IMR-90 (cell line): ENCODE measurements around the gene EFNB2. TPM values are rescaled to one million over a fixed set of nuclear protein-coding genes. Genes with fewer than 3 reads are reported as not detected.

Source experiments
- ATAC-seq: fragments of 200-7000 bp; cut with Tn5 transposase; 2 replicates; pipeline ENCODE4 v1.9.1; 2020; ENCODE audit warnings: low read depth, mild to moderate bottlenecking, moderate library complexity
- BruUV-seq: library from RNA; stranded (reverse); fragments of 400-500 nt; replicated peaks from 2 replicates; lab custom pipeline; 2021; lab: Mats Ljungman, UMichigan
- CTCF ChIA-PET: fragments of 300-600 bp; formaldehyde crosslinking; extraction: SDS; loops from one replicate; lab custom pipeline; 2021; ENCODE audit warnings: antibody characterized with exemption; lab: Yijun Ruan, JAX
- POLR2A ChIA-PET: fragments of 300-600 bp; sonication (Branson Sonifier 250); formaldehyde crosslinking; loops from one replicate; lab custom pipeline; 2022; ENCODE audit warnings: antibody characterized with exemption; ENCODE audit not compliant: unreplicated experiment; lab: Charles Lee
- DNase-seq: peaks from one replicate; pipeline ENCODE4 v3.0.0; 2013
- H2AFZ ChIP-seq: replicated peaks from 2 replicates; pipeline ENCODE3; 2013; ENCODE audit warnings: low read length, mild to moderate bottlenecking; ENCODE audit not compliant: poor library complexity
- H2AK5ac ChIP-seq: 2 replicates; pipeline ENCODE4 v1.6.1; 2013; ENCODE audit warnings: low read depth, low read length, inconsistent platforms
- H2AK9ac ChIP-seq: replicated peaks from 2 replicates; pipeline ENCODE3; 2013; ENCODE audit warnings: mild to moderate bottlenecking, low read depth, low read length, moderate library complexity; ENCODE audit not compliant: poor library complexity
- H2BK120ac ChIP-seq: 2 replicates; pipeline ENCODE4 v1.6.1; 2013; ENCODE audit warnings: low read depth, low read length, inconsistent platforms
- H2BK15ac ChIP-seq: 3 replicates; pipeline ENCODE4 v1.6.1; 2013; ENCODE audit warnings: low read depth, low read length, inconsistent platforms
- H2BK20ac ChIP-seq: 2 replicates; pipeline ENCODE4 v1.6.1; 2013; ENCODE audit warnings: low read depth, mild to moderate bottlenecking, inconsistent platforms, low read length, moderate library complexity
- H2BK5ac ChIP-seq: 2 replicates; pipeline ENCODE4 v1.6.1; 2013; ENCODE audit warnings: mild to moderate bottlenecking, low read depth, low read length, inconsistent platforms; ENCODE audit not compliant: poor library complexity, severe bottlenecking
- H3K14ac ChIP-seq: replicated peaks from 2 replicates; pipeline ENCODE4 v1.6.1; 2013; ENCODE audit warnings: low read depth, low read length, inconsistent platforms
- H3K18ac ChIP-seq: 2 replicates; pipeline ENCODE4 v1.6.1; 2013; ENCODE audit warnings: low read depth, low read length, control low read depth
- H3K23ac ChIP-seq: 2 replicates; pipeline ENCODE4 v1.6.1; 2013; ENCODE audit warnings: low read depth, low read length, inconsistent platforms
- H3K27ac ChIP-seq: 2 replicates; pipeline ENCODE4 v1.5.1; 2013; ENCODE audit warnings: mild to moderate bottlenecking, control low read depth, low read length; ENCODE audit not compliant: insufficient read depth
- H3K27me3 ChIP-seq: 2 replicates; pipeline ENCODE4 v1.6.1; 2013; ENCODE audit warnings: low read length; ENCODE audit not compliant: control insufficient read depth, insufficient read depth
- H3K36me3 ChIP-seq: 2 replicates; pipeline ENCODE4 v1.6.1; 2013; ENCODE audit warnings: low read length, mixed read lengths; ENCODE audit not compliant: control insufficient read depth, insufficient read depth
- H3K4ac ChIP-seq: 2 replicates; pipeline ENCODE4 v1.6.1; 2013; ENCODE audit warnings: low read depth, low read length, inconsistent platforms
- H3K4me1 ChIP-seq: 2 replicates; pipeline ENCODE4 v1.6.1; 2013; ENCODE audit warnings: low read length, mixed read lengths; ENCODE audit not compliant: control insufficient read depth, insufficient read depth
- H3K4me2 ChIP-seq: 2 replicates; pipeline ENCODE4 v1.6.1; 2013; ENCODE audit warnings: low read depth, mild to moderate bottlenecking, control low read depth, low read length, moderate library complexity
- H3K4me3 ChIP-seq: 2 replicates; pipeline ENCODE4 v1.5.1; 2013; ENCODE audit warnings: low read depth, mild to moderate bottlenecking, control low read depth, low read length, moderate library complexity; ENCODE audit not compliant: insufficient read depth
- H3K56ac ChIP-seq: 2 replicates; pipeline ENCODE4 v1.6.1; 2013; ENCODE audit warnings: low read length, inconsistent platforms; ENCODE audit not compliant: insufficient read depth; ENCODE audit errors: extremely low read depth
- H3K79me1 ChIP-seq, 2 experiments: 2 replicates each; pipeline ENCODE4 v1.6.1; 2013; ENCODE audit warnings: low read length in 2 of 2, inconsistent platforms in 1 of 2, low read depth in 1 of 2
- H3K9ac ChIP-seq: 2 replicates; pipeline ENCODE4 v1.6.1; 2013; ENCODE audit warnings: low read depth, low read length, control low read depth
- H3K9me1 ChIP-seq: 2 replicates; pipeline ENCODE4 v1.6.1; 2013; ENCODE audit warnings: low read length, inconsistent platforms; ENCODE audit not compliant: insufficient read depth
- H3K9me3 ChIP-seq: 2 replicates; pipeline ENCODE4 v1.6.1; 2013; ENCODE audit warnings: low read length; ENCODE audit not compliant: control insufficient read depth, insufficient read depth
- H4K20me1 ChIP-seq: 2 replicates; pipeline ENCODE4 v1.6.1; 2013; ENCODE audit warnings: low read length, inconsistent platforms; ENCODE audit not compliant: insufficient read depth
- H4K5ac ChIP-seq: 2 replicates; pipeline ENCODE4 v1.6.1; 2013; ENCODE audit warnings: mild to moderate bottlenecking, low read depth, low read length, control low read depth
- H4K8ac ChIP-seq, 2 experiments: 2 replicates each; pipeline ENCODE4 v1.6.1; 2013; ENCODE audit warnings: low read depth in 2 of 2, low read length in 2 of 2, control low read depth in 1 of 2, inconsistent platforms in 1 of 2
- H4K91ac ChIP-seq: 2 replicates; pipeline ENCODE4 v1.6.1; 2013; ENCODE audit warnings: low read depth, low read length, inconsistent platforms; ENCODE audit not compliant: insufficient read depth
- BHLHE40 ChIP-seq: fragments of 150-350 bp; IDR thresholded peaks from 2 replicates; pipeline ENCODE4 v1.6.1; 2016; ENCODE audit warnings: mild to moderate bottlenecking, low read depth, low read length
- CEBPB ChIP-seq: IDR thresholded peaks from 2 replicates; pipeline ENCODE4 v1.6.1; 2012; ENCODE audit warnings: low read depth, low read length, improper control_type of control experiment
- MAFK ChIP-seq: IDR thresholded peaks from 2 replicates; pipeline ENCODE4 v1.6.1; 2012; ENCODE audit warnings: low read depth, low read length, improper control_type of control experiment
- MXI1 ChIP-seq: IDR thresholded peaks from 2 replicates; pipeline ENCODE4 v1.6.1; 2012; ENCODE audit warnings: low read depth, mild to moderate bottlenecking, low read length, moderate library complexity, borderline replicate concordance
- NFE2L2 ChIP-seq: fragments of 150-350 bp; IDR thresholded peaks from 2 replicates; pipeline ENCODE4 v1.6.1; 2016; ENCODE audit warnings: low read depth, mild to moderate bottlenecking, low read length
- RFX5 ChIP-seq: IDR thresholded peaks from 2 replicates; pipeline ENCODE4 v1.8.0; 2012; ENCODE audit warnings: low read depth, mild to moderate bottlenecking, low read length, moderate library complexity
- WGBS, 2 experiments: methylation state at CpG; one replicate each; pipeline versions ENCODE4 v1.1.5 to v1.1.7; 2013; ENCODE audit warnings: missing lambda C conversion rate in 2 of 2; ENCODE audit not compliant: insufficient read length in 1 of 2; ENCODE audit errors: extremely low coverage in 2 of 2; 5-methylcytosine and 5-hydroxymethylcytosine counted together
- dilution Hi-C: fragments of 300-500 bp; cut with HindIII; formaldehyde crosslinking; loops from one replicate; pipeline ENCODE4 v1.14.3; 2018; ENCODE audit warnings: low sequenced_read_pairs; ENCODE audit not compliant: unreplicated experiment
- in situ Hi-C: fragments of 300-500 bp; cut with MboI; formaldehyde crosslinking; loops from 3 replicates; pipeline ENCODE4 v1.14.3; 2019; ENCODE audit warnings: low sequenced_read_pairs, inconsistent platforms, mixed read lengths
- intact Hi-C: fragments of 100-400 bp; cut with micrococcal nuclease; formaldehyde crosslinking; loops from 2 replicates; pipeline ENCODE4 v1.10.0; 2022
- polyA plus RNA-seq, 3 experiments: library from polyadenylated mRNA; depleted of rRNA; stranded (reverse); fragments of >200 nt; gene quantifications; 2 replicates each; pipeline ENCODE4 v1.2.3, GENCODE V29; 2012; ENCODE audit warnings: low replicate concordance in 1 of 3
- total RNA-seq: library from RNA; depleted of rRNA; stranded (reverse); fragments of >200 nt; gene quantifications from 2 replicates; pipeline ENCODE4 v1.2.3, GENCODE V29; 2012
- TF ChIP-seq, protein P1 (sequence below): fragments of 150-350 bp; IDR thresholded peaks from 2 replicates; pipeline ENCODE4 v1.6.1; 2016; ENCODE audit warnings: low read depth, mild to moderate bottlenecking, low read length, moderate library complexity, borderline replicate concordance

The EFNB2 gene
- total and polyA plus RNA-seq, 2 of the 4 experiments (the other 2 are of a cell fraction): 5.4 to 6.0 TPM

DNA sequence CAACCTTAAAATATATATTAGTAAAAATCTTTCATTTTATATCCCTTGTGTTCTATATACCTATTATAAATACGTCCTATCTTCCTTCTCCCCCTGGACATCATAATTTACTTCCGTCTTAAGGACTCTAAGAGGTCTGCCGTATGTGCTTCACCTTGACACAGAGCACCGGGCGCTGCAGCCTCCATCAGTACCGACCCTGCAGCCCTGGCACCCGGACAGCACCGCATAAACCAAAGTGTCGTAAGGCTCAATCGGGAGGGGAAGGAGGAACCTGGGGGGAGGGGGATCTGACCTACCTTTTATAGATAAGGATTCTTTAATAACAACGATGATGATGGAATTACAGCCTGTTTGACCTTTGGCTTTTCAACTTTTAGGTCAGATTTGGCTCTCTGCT is 44.0 kb downstream of the EFNB2 start:
- TF ChIP-seq MXI1: no peak
- TF ChIP-seq, protein P1, sequence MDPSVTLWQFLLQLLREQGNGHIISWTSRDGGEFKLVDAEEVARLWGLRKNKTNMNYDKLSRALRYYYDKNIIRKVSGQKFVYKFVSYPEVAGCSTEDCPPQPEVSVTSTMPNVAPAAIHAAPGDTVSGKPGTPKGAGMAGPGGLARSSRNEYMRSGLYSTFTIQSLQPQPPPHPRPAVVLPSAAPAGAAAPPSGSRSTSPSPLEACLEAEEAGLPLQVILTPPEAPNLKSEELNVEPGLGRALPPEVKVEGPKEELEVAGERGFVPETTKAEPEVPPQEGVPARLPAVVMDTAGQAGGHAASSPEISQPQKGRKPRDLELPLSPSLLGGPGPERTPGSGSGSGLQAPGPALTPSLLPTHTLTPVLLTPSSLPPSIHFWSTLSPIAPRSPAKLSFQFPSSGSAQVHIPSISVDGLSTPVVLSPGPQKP: no peak
- no peak for TF ChIP-seq BHLHE40
- TF ChIP-seq RFX5: no peak
- no peak for TF ChIP-seq NFE2L2
- TF ChIP-seq MAFK: no peak
- TF ChIP-seq CEBPB: no peak
- Histone ChIP-seq H2BK20ac (no peak overlapping the region), H2BK5ac (no peak overlapping the region), H3K9ac (no peak overlapping the region), H3K56ac (no peak overlapping the region), H4K5ac (no peak overlapping the region), H2AK9ac (no peak overlapping the region), H3K27me3 (no peaks in the 10 kb centered on the region), H2BK120ac (no peak overlapping the region), H3K4ac (no peak overlapping the region), H4K8ac (no peak overlapping the region), H3K14ac (no peak overlapping the region), H3K79me1 (peaks cover 0 to 8% of the 10 kb centered on the region in 2 experiments; a peak in 2 of 4 replicates), H3K4me2 (no peak overlapping the region), H3K4me3 (no peak overlapping the region), H4K91ac (no peak overlapping the region), H3K9me3 (no peaks in the 10 kb centered on the region), H3K9me1 (no peaks in the 10 kb centered on the region), H2AK5ac (no peak overlapping the region), H3K27ac (no peak overlapping the region), H2AFZ (no peak overlapping the region), H3K18ac (no peak overlapping the region), H4K20me1 (no peaks in the 10 kb centered on the region), H3K36me3 (peaks cover 14% of the 10 kb centered on the region), H3K4me1 (no peaks in the 10 kb centered on the region), H3K23ac (no peak overlapping the region), H2BK15ac (no peak overlapping the region)
- POLR2A ChIA-PET: no interaction called here
- intact Hi-C loops: no loop called here
- ATAC-seq (no peak), DNase-seq (no peak)
- dilution Hi-C loops: no loop called here
- in situ Hi-C loops: no loop called here
- CTCF ChIA-PET: no interaction called here
- 100% methylated on average over 1 of the region's 11 CpGs; no CpG with 5 or more reads in 1 of the 2 experiments for WGBS, 2 experiments
- BruUV-seq: no TSS peak
